Left colon (tissue), 2 donors: ENCODE data around the gene SLC16A12. TPM values are rescaled to one million over a fixed set of nuclear protein-coding genes. Genes with fewer than 3 reads are reported as not detected.

ENCODE experiments used
- ATAC-seq: fragments of 200-7000 bp; cut with Tn5 transposase; one replicate; pipeline ENCODE4 v1.9.1; 2020; ENCODE audit warnings: mild to moderate bottlenecking, moderate library complexity
- DNase-seq, 2 donors: peaks; one replicate each; pipeline ENCODE4 v3.0.0-alpha.2; 2020
- intact Hi-C, 2 donors: fragments of 100-400 bp; cut with DNase I in 1 of 2; cut with micrococcal nuclease in 1 of 2; formaldehyde crosslinking; loops; one replicate each; pipeline versions ENCODE4 v1.11.2 to v1.14.0; 2022; cut with DNase I, micrococcal nuclease
- total RNA-seq, 2 donors: library from RNA; stranded (reverse); fragmentation: NEBNext Ultra II Directional; extraction: Animal tissue kit (Norgen Biotek cat#: 25700); gene quantifications; one replicate each; pipeline ENCODE4 v1.2.1, GENCODE V29; 2021
- donor health status: DM: no; HTN: no; CAD: no.
- donor health status: DM: yes; HTN: yes; CAD: no.

SLC16A12 gene
- total RNA-seq, 2 donors from 2014 or later = 0.34 to 0.78 TPM

DNA sequence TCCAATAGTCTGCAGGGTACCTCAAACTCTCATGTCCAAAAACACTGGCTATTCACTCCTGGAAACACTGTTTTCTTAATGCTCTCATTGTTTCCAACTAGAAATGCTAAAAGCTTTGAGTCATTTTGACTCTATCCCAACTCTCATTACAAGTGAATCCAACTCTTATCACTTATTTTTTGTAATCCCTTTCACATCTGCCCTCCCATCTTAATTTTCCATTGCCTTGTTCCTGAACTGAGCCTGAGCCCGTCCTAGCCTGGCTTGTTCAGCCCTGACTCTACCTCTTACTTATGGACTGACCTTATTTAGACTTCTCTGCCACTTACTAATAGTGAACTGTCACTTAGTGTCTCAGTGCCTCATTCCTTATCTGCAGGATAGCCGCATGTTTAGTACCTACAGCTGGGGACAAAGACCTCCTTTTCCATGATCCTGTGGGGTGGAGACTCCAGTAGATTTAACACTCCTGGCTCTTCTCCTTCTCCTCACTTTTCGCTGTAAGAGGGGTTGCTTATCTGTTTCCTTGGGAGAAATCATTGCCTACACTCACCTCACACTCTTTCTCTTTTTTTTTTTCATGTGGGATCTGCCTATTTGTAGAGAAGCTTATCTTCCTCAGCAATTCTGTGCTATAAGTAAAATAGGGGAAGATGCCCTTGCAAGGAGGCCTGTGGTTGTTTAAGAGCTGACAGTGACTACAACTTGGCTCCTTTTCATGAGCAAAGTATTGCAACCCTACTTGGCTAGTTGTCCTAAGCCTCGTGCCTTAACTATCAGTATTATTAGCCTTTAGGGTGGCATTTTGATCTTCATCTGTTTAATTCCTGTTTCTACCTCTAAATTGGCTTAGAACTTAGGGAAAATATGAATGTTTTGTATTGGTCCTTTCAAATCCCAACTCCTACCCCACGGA, 56.4 kb downstream of the SLC16A12 start:
- intact Hi-C loops = no loop called here
- ATAC-seq (no peak), DNase-seq (no peak)

DNA sequence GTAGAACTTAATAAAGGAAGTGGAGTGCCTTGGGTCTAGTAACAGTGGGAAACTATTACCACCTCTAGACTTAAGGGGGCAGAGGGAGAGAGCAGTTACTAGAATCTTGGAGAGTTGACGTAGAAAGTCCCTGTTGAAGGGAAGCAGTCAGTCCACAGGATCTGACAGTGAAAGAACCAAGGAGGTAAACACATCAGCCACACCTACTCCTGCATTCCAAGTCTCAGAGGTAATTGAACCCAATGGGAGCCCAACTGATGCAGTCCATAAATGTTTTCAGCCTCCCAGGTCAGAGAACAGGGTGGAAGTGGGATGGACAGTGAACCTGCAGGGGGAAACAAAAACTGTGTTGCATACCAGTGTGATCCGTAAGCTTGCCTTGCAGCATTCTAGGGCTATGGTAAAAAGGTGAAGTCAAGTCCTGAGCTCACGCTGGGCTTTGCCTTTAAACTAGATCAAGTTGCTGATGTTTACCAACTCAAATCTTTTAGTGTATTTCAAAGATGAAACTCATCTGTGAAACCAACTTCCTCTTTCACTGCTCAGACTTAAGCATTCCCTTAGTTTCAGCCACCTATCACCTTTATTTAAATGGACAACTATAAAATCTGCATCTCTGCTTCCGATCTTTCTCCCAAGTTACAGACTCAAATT, 57.2 kb downstream of the SLC16A12 start:
- ATAC-seq (no peak), DNase-seq (no peak)
- intact Hi-C loops = no loop called here

DNA sequence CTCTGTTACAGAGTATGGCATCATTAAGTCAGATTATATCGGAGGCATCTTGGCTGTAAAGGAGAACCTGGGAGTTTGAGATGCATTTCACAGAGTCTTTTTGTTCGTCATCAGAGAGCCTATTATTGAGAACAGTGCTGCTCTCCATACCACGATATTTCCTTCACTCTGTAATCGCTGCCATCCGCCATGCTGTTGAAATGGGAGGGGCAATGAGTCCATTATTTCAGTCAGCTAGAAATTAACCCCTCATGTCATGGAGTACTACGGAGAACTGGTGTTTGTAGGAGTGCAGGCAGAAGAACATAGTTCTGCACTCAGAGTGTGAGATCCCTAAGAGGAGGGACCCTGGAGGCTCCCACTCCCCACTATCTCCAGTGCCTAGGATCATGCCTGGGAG, 59.2 kb downstream of the SLC16A12 start:
- no peak for ATAC-seq

DNA sequence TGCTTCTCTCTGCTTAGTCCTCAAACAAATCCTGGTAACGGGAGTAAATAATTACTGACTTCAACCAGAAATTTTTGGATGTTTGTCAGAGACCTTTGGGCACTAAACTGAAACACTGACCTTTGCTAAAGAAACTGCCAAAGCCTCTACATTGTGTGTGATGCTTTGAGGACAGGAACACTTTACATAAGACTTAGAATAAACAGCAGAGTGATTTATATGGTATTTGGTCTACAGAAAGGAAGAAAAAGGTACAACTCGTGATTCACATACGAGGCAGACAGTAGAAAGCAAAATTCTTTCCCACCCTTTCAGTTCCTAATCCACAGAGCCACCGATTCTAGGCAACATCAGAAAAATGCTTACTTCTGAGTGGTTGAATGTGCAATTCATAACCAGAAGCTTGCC, 59.8 kb downstream of the SLC16A12 start:
- DNase-seq = no peak
- intact Hi-C loops = no loop called here
- ATAC-seq = no peak

More for the DNA sequence above, 59.2 kb downstream of the SLC16A12 start:
- no peak for DNase-seq
- intact Hi-C loops = no loop called here

DNA sequence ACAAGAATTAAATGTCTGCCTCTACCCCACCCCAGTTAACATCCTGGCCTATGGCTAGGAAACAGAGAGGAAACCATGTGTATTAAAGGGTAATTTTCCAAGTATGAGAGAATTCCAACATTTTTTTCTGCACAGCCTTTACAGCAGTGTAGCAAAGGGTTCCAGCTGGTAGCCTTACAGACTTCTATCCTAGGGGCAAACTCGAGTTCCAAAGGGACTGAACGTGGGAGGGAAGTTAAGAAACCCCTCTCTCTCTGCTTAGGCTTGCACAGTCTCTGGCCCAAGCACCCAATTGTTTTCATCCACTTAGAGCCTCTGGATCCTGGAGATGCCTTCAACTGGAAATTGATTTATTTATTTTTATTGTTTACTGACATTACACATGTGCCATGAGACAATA, 60.3 kb downstream of the SLC16A12 start:
- ATAC-seq = no peak
- DNase-seq = no peak
- intact Hi-C loops = no loop called here

DNA sequence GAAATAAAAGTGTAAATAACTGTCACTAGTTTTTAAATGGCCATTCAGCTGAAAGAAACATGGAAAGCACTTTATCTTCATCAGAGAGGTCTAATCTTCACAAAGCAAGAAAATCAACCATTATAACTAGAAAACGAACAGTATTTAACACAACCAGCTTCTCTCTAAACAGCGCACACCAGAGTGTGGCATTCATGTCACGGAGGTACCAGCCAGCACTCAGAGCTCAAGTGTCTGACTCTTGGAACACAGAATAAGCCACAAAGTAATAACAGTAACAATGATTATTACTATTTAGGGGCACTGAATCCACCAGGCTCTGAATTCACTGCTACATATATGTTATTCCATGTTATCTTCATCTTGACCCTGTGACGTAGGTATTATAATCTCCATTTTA, 60.9 kb downstream of the SLC16A12 start:
- DNase-seq = no peak
- no peak for ATAC-seq
- intact Hi-C loops = no loop called here

DNA sequence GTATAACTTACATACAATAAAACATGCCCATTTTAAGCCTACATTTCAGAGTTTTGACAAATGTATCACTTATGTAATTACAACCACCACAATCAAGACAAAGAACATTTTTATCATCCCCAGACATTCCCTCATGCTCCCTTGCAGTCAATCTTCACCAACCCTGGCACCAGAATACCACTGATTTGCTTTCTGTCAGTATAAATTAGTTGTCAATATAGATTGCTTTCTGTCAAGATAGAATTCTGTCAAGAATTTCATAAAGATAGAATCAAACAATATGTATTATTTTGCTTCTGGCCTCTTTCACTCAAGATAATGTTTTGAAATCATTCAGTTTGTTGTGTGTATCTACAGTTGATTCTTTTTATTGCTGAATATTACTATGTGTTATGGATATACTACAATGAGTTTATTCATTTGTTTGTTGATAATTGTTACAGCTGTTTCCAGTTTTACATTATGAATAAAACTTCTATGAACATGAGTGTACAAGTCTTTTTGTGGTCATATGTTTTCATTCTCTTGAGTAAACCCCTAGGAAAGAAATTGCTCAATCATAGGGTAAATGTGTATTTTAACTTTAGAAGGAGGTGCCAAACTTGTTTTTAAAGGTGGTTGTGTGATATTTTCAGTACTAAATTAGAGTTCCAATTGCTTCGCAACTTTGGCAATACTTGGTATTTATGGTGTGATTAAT, 64.1 kb downstream of the SLC16A12 start:
- no peak for DNase-seq
- intact Hi-C loops = no loop called here
- ATAC-seq = no peak

DNA sequence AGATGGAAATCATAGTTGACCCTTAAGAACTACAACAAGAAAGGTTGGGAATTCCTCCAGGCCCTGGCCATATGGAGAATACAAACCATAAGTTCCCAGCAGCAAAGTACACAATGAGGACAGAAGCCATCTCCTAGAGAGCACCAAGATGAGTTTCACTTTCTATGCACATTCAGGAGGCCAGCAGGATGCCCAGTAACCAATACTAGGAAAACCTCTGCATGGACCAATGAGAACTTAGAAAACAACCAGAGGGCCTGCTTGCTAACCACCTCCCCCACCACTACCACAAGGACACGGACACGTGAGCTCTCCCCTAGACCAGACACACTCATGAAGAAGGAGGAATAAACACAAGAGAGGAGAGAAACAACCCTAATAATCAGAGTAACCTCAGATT, 64.8 kb downstream of the SLC16A12 start:
- ATAC-seq = no peak
- intact Hi-C loops = no loop called here
- no peak for DNase-seq

DNA sequence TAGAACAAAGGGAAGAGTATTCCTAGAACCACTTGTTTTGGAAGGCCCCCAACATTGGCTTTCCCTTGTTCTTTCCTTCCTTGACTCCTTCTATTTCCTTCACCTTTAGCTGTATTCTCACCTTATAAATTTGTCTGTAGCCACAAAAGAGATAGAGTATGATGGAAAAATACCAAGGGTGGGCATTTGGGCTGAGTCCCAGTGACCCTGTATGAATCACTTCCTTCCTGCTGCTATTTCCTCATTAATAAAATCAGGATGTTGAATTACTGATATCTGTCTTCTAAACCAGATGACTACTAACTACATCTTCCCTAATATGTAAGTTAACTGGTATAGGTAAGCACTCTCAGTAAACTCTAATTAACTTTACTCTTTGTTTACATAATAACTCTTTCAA, 65.9 kb downstream of the SLC16A12 start:
- intact Hi-C loops = no loop called here
- ATAC-seq = no peak

DNA sequence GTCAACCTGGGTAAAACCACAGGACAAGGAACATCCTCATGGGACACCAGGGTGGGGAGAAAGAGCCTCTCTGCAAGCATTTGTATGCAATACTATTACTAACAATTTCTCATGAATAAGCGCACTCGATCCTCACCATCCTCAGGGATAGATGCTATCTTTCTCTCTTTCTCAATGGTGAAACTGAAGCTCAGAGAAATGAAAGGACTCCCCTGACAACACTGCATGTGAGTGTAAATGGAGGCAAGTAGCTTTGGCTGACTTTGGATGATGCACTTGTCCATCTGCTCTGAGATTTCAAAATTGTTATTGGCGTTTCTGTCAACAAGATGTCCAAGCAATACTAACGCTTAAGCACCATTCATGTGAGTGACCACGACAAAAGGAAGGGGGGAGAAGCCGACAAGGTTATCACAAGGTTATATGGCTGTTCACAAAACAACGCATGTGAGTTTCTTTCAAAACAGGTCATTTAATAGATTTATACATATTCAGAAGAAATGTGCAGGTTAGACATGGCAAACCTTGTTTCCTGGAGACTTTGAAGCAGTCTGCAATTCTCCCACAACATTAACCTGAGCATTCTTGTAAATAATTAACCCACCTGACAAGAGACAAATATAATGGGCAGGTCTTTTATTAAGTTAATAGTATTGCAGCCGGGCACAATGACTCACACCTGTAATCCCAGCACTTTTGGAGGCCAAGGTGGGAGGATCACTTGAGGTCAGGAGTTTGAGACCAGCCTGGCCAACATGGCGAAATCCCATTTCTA, 67.0 kb downstream of the SLC16A12 start:
- intact Hi-C loops = no loop called here
- ATAC-seq (no peak), DNase-seq (no peak)

More for the DNA sequence above, 65.9 kb downstream of the SLC16A12 start:
- no peak for DNase-seq

DNA sequence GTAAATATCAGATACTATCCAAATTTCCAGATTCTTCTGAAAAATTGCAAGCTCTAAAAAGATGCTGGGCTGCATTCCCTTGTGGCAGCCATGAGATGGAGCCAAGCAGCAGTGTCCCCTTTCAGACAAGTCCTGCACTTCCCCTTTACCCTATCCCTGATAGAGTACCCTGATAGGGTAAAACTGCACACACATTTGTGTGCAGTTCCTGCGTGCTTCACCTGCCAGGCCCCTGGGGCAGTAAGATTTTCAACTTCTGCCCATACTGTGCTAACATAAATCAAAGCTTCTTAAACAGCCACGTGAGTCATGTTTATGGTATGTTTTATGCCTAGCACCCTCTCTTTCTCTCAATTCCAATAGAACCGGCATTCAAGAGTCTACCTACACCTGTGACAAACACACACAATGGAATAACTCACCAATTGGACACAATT, 68.8 kb downstream of the SLC16A12 start:
- ATAC-seq (peak; percentile 38), DNase-seq (no peak)
- intact Hi-C loops = no loop called here

DNA sequence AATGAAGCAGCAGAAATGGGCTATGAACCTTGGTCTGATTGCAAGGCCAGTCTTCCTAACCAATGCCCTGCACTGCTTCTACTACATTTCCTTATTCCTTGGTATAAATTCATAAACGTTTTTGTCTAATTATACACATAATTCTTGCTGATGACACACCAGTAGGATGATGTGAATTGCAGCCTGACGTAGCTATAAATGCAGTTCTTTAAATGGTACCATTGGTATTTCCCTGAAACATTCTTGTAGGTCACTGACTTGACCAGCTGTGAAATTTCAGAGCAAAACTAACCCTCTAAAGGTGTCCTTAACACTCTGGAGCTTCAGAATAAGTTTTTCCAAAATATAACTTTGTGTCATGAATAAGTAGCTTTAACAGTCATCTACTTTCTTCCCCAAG, 70.2 kb downstream of the SLC16A12 start:
- intact Hi-C loops = no loop called here
- ATAC-seq = no peak
- no peak for DNase-seq

DNA sequence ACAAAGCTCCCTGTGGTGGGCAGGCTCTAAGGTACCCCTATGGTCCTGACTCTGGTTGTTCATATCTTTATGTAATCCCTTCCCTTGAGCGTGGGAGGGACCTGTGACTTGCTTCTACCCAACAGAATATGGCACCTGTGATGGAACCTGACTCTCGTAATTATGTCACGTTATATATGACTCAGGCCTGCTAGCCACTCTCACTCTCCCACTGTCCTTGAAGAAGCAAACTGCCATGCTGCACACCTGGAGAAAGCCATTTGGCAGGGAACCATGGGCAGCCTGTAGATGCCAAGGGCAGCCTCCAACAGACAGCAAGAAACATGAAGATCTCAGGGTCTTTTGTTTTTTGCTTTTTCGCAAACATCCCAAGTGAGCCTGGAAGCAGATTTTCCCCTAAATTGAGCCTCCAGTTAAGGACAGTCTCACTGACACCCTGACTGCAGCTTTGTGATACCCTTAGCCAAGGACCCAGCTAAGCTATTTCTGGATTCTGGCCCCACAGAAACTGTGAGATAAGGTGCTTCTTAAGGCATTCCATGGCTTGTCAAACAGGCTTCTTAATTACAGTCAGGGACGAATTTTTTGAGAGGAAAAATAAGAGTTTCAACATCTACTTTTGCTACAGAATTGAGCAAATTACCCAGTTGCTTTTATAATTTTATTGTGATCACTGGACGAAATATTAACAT, 71.4 kb downstream of the SLC16A12 start:
- intact Hi-C loops = no loop called here
- no peak for DNase-seq
- ATAC-seq = no peak

DNA sequence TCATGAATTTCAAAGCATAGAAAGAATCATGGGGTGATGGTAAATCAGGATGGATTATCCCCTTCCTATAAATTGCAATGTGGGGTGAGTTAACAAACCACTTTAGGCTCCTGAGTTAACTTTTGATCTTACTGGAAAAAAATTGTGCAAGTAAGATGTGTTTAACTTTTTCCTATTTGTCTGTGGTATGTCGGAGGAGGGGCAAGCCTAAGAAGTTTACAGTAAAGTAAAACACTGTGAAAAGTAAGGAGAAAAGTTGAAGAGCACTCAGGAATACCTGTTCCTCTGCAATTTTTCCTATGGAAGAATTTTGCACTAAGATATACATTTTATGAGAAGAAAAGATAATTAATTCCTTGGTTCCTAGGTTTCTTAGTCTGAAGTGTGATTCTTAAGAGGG, 76.6 kb downstream of the SLC16A12 start:
- DNase-seq (no peak), ATAC-seq (no peak)
- intact Hi-C loops = no loop called here

DNA sequence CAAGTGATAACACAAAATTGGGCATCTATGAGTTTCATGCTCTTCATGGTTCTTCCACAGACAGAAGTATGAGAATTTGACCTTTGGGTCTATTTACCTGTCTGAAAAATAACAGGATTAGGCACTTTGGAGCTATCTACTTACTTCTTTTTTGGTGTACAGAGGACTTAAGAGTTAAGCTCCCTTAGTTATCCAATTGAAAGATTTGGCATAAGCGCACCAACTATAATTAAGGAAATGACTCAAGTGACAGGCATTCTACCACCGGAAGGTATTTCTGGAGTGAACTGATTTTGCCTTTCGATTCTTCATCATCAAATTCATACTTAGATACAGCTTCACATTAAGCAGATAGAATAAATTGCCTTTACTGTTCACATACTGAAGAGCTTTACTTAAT, 77.1 kb downstream of the SLC16A12 start:
- DNase-seq (no peak), ATAC-seq (no peak)
- intact Hi-C loops = no loop called here

DNA sequence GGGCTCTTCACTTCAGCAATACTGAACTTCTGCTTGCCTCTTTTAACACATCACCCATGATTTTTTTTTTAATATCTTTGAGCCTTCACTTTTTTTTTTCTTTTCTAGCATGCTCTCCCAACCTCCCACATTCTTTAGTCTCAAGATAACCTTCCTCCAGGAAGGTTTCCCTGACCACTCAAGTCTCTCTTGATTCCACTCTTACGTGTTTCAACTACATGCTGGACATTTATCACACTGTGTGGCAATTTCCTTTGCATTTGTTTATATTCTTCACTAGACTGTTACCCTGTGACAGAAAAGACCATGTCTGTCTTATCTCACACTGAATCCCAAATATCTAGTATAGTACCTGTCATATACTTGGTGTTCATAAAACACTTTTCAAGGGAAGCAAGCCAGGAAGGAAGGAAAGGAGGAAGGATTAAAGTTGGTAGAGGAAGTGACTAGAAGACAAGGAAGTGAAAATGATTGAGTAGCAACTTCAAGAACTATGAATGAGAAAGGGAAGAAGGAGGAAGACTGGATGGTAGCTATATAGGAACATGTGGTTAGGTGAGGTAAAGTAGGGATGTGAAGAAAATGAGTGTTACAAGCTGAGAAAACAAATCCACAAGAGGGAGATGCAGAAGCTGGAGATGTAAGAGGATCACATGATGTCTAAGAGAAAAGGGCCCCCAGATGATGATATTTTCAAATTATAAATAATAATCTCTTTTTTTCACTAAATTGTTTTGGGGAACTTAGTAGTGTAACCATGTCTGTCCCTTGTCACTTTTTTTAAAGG, 80.6 kb downstream of the SLC16A12 start:
- ATAC-seq (no peak), DNase-seq (no peak)
- intact Hi-C loops = no loop called here

DNA sequence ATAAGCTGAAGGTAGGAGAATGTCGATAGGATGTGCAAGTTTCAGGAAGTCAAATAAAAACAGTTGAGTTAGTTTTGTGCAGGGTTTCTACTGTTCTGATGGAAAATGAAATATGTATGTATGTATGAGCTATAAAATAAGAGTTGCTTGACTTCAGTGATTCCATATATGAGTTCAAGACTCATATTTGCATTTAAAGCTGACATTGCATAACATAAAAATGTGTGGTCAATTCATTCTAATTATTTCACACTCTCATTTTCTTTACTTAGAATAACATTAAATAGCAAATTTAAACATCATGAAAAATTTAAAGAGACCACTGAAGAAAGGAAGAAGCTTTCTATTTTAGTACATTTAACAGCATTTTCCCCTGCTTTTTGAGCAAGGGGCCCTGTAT, 83.2 kb downstream of the SLC16A12 start:
- intact Hi-C loops = no loop called here
- no peak for DNase-seq
- no peak for ATAC-seq

DNA sequence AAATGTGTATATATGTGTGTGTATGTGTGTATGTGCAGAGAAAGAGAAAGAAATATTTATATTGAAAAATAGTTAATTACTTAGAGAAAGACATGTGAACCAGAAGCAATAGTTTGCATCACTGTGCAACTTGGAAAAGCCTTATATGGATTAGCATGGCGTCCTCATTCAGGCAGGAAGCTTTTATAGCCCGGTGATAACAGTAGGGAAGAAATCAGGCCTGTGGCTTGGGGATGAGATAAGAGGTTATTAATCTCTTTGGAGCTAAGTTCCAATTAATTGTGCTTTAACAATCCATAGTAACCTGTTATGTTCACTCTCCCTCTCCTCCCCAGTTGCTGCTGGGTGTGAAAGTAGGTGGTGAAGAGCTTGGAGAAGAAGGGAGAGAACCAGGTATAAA, 84.5 kb downstream of the SLC16A12 start:
- no peak for DNase-seq

More for the DNA sequence above, 84.5 kb downstream of the SLC16A12 start:
- intact Hi-C loops = no loop called here
- no peak for ATAC-seq
